Liver (tissue), 3 donors: Measurements from ENCODE around the gene STX1A.

Source experiments
- ATF3 ChIP-seq: IDR thresholded peaks from 2 replicates; pipeline ENCODE4 v1.6.1; 2016; ENCODE audit warnings: antibody characterized with exemption
- CTCF ChIP-seq: fragments of 150-350 bp; IDR thresholded peaks from 2 replicates; pipeline ENCODE4 v1.5.1; 2017; ENCODE audit warnings: improper control_type of control experiment, low read depth, low read length; ENCODE audit not compliant: missing input control
- EGR1 ChIP-seq, 2 donors: IDR thresholded peaks; 2 replicates each; pipeline ENCODE4 v1.6.1; 2016 to 2018; ENCODE audit warnings: antibody characterized with exemption in 2 of 2, low read depth in 2 of 2
- FOXA1 ChIP-seq: IDR thresholded peaks from 2 replicates; pipeline ENCODE4 v1.6.1; 2016; ENCODE audit warnings: antibody characterized with exemption
- GABPA ChIP-seq, 2 donors: IDR thresholded peaks in 1 of 2; conservative IDR thresholded peaks in 1 of 2; 2 replicates each; pipeline ENCODE4 v1.6.1; 2016; ENCODE audit warnings: antibody characterized with exemption in 2 of 2, mild to moderate bottlenecking in 1 of 2, moderate library complexity in 1 of 2
- JUND ChIP-seq, 2 donors: IDR thresholded peaks; 2 replicates each; pipeline ENCODE4 v1.6.1; 2016; ENCODE audit warnings: antibody characterized with exemption in 2 of 2
- MAX ChIP-seq: IDR thresholded peaks from 2 replicates; pipeline ENCODE4 v1.6.1; 2016; ENCODE audit warnings: antibody characterized with exemption
- RAD21 ChIP-seq, 2 donors: IDR thresholded peaks; 2 replicates each; pipeline ENCODE4 v1.6.1; 2016; ENCODE audit warnings: antibody characterized with exemption in 2 of 2, mild to moderate bottlenecking in 2 of 2
- SP1 ChIP-seq: IDR thresholded peaks from 2 replicates; pipeline ENCODE4 v1.6.1; 2018; ENCODE audit warnings: antibody characterized with exemption, mild to moderate bottlenecking
- TAF1 ChIP-seq: conservative IDR thresholded peaks from 2 replicates; pipeline ENCODE4 v1.6.1; 2016; ENCODE audit warnings: antibody characterized with exemption, mild to moderate bottlenecking
- YY1 ChIP-seq: IDR thresholded peaks from 2 replicates; pipeline ENCODE4 v1.6.1; 2016; ENCODE audit warnings: antibody characterized with exemption, mild to moderate bottlenecking
- TF ChIP-seq, protein P1 (sequence below): IDR thresholded peaks from 2 replicates; pipeline ENCODE4 v1.6.1; 2016; ENCODE audit warnings: antibody characterized with exemption, mild to moderate bottlenecking
- TF ChIP-seq, protein P2 (sequence below): IDR thresholded peaks from 2 replicates; pipeline ENCODE4 v1.6.1; 2016; ENCODE audit warnings: antibody characterized with exemption
- donor health status: healthy.
- donor health status: healthy.

- TF ChIP-seq EGR1 (IDR thresholded peaks at IDR 0.05; ENCODE audit: low read depth in 2 of 2) (no peak), CTCF (no peak), TAF1 (no peak), GABPA (IDR thresholded peaks at IDR 0.05 in 1 of 2, conservative IDR thresholded peaks at IDR 0.05 in 1 of 2) (no peak), MAX (no peak), FOXA1 (no peak), JUND (IDR thresholded peaks at IDR 0.05) (no peak), ATF3 (no peak), RAD21 (IDR thresholded peaks at IDR 0.05) (no peak), SP1 (no peak), YY1 (no peak)
- TF ChIP-seq, protein P1, sequence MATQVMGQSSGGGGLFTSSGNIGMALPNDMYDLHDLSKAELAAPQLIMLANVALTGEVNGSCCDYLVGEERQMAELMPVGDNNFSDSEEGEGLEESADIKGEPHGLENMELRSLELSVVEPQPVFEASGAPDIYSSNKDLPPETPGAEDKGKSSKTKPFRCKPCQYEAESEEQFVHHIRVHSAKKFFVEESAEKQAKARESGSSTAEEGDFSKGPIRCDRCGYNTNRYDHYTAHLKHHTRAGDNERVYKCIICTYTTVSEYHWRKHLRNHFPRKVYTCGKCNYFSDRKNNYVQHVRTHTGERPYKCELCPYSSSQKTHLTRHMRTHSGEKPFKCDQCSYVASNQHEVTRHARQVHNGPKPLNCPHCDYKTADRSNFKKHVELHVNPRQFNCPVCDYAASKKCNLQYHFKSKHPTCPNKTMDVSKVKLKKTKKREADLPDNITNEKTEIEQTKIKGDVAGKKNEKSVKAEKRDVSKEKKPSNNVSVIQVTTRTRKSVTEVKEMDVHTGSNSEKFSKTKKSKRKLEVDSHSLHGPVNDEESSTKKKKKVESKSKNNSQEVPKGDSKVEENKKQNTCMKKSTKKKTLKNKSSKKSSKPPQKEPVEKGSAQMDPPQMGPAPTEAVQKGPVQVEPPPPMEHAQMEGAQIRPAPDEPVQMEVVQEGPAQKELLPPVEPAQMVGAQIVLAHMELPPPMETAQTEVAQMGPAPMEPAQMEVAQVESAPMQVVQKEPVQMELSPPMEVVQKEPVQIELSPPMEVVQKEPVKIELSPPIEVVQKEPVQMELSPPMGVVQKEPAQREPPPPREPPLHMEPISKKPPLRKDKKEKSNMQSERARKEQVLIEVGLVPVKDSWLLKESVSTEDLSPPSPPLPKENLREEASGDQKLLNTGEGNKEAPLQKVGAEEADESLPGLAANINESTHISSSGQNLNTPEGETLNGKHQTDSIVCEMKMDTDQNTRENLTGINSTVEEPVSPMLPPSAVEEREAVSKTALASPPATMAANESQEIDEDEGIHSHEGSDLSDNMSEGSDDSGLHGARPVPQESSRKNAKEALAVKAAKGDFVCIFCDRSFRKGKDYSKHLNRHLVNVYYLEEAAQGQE = no peak
- TF ChIP-seq, protein P2, sequence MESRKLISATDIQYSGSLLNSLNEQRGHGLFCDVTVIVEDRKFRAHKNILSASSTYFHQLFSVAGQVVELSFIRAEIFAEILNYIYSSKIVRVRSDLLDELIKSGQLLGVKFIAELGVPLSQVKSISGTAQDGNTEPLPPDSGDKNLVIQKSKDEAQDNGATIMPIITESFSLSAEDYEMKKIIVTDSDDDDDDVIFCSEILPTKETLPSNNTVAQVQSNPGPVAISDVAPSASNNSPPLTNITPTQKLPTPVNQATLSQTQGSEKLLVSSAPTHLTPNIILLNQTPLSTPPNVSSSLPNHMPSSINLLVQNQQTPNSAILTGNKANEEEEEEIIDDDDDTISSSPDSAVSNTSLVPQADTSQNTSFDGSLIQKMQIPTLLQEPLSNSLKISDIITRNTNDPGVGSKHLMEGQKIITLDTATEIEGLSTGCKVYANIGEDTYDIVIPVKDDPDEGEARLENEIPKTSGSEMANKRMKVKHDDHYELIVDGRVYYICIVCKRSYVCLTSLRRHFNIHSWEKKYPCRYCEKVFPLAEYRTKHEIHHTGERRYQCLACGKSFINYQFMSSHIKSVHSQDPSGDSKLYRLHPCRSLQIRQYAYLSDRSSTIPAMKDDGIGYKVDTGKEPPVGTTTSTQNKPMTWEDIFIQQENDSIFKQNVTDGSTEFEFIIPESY = no peak
Observed at GRCh38 chr7:73717991-73718405, 1.5 kb downstream of the STX1A start.
